NCI-H1092 treated with DMSO at 0.1 percent for 48 hours (cell line): Measurements from ENCODE around the gene FYB2.
"Not testable (repeated sequence)": the region's sequence is repeated elsewhere in the genome, so short reads cannot be mapped to it uniquely, and the experiment has no call there.

ENCODE experiments used
- DNase-seq: peaks from one replicate; lab custom pipeline; 2025; lab: John Stamatoyannopoulos, UW

Gene FYB2

GRCh38 chr1:56795870-56796269, 23.3 kb downstream of the FYB2 start:
- DNase-seq = no peak

- no peak for DNase-seq
Observed at GRCh38 chr1:56790036-56790435, 29.2 kb downstream of the FYB2 start.

GRCh38 chr1:56788588-56788987, 30.6 kb downstream of the FYB2 start:
- peak; percentile 87 for DNase-seq

- peak; percentile 66 for DNase-seq
Observed at GRCh38 chr1:56788102-56788501, 31.1 kb downstream of the FYB2 start.

- no peak for DNase-seq
Observed at GRCh38 chr1:56787330-56787729, 31.9 kb downstream of the FYB2 start.

GRCh38 chr1:56782773-56783172, 36.4 kb downstream of the FYB2 start:
- no peak for DNase-seq

GRCh38 chr1:56780826-56781225, 38.4 kb downstream of the FYB2 start:
- no peak for DNase-seq

GRCh38 chr1:56780128-56780750, 39.0 kb downstream of the FYB2 start:
- no peak for DNase-seq

GRCh38 chr1:56777972-56778371, 41.2 kb downstream of the FYB2 start:
- DNase-seq = no peak

GRCh38 chr1:56774732-56775131, 44.5 kb downstream of the FYB2 start:
- DNase-seq = not testable (repeated sequence)

GRCh38 chr1:56774067-56774609, 45.1 kb downstream of the FYB2 start:
- DNase-seq = no peak

- DNase-seq = no peak
Observed at GRCh38 chr1:56773341-56774066, 45.7 kb downstream of the FYB2 start.

GRCh38 chr1:56771717-56772116, 47.5 kb downstream of the FYB2 start:
- no peak for DNase-seq

GRCh38 chr1:56758794-56759193, 60.4 kb downstream of the FYB2 start:
- DNase-seq = no peak

- peak; percentile 6 for DNase-seq
Observed at GRCh38 chr1:56758135-56758534, 61.1 kb downstream of the FYB2 start.

GRCh38 chr1:56755911-56756310, 63.3 kb downstream of the FYB2 start:
- no peak for DNase-seq

GRCh38 chr1:56754708-56755479, 64.3 kb downstream of the FYB2 start:
- DNase-seq = no peak

- DNase-seq = no peak
Observed at GRCh38 chr1:56745231-56745630, 74.0 kb downstream of the FYB2 start.

GRCh38 chr1:56728964-56729363, 90.2 kb downstream of the FYB2 start:
- DNase-seq = no peak

GRCh38 chr1:56726706-56727105, 92.5 kb downstream of the FYB2 start:
- DNase-seq = no peak

GRCh38 chr1:56719171-56719570, 100.0 kb downstream of the FYB2 start:
- no peak for DNase-seq

- no peak for DNase-seq
Observed at GRCh38 chr1:56715156-56715555, 104.0 kb downstream of the FYB2 start.

GRCh38 chr1:56713112-56713511, 106.1 kb downstream of the FYB2 start:
- DNase-seq = no peak
